ENCODE measurements around the gene PARP4. TPM values are rescaled to one million over a fixed set of nuclear protein-coding genes. Genes with fewer than 3 reads are reported as not detected.

Gene PARP4
- total RNA-seq, 1 experiment from 2014 or later: 25.9 TPM

GRCh38 chr13:24459726-24460125, 52.9 kb downstream of the PARP4 start:
- H3K79me2 ChIP-seq (ENCODE audit: insufficient read depth, low read length): no peaks in the 10 kb centered on the region
- no peak overlapping the region for H2BK12ac ChIP-seq (ENCODE audit: insufficient read length, low read depth, low read length)
- H2BK20ac ChIP-seq (ENCODE audit: low read depth, low read length, poor library complexity, severe bottlenecking): no peak overlapping the region
- no peak overlapping the region for H3K4me2 ChIP-seq (ENCODE audit: insufficient read depth, insufficient read length, low read length)
- Mint-ChIP-seq H3K9me3 (no peaks in the 10 kb centered on the region), H3K27ac (no peak overlapping the region), H3K27me3 (ENCODE audit: low read depth) (no peaks in the 10 kb centered on the region), H3K4me1 (peaks cover 3 to 7% of the 10 kb centered on the region in 2 experiments), H3K4me3 (no peak overlapping the region), H3K36me3 (ENCODE audit: insufficient read depth in 1 of 3, low read depth in 3 of 3) (peaks cover 24 to 40% (median 36%) of the 10 kb centered on the region in 3 experiments; a peak in 6 of 7 replicates)
- H4K8ac ChIP-seq (replicated peaks; ENCODE audit: insufficient read length, low read depth, low read length): no peak overlapping the region
- H3K4me1 ChIP-seq (ENCODE audit: insufficient read depth, low read length): no peaks in the 10 kb centered on the region
- no peak overlapping the region for H4K91ac ChIP-seq (ENCODE audit: insufficient read length, low read depth, low read length)
- TF ChIP-seq CTCF (conservative IDR thresholded peaks at IDR 0.05): no peak
- no peak overlapping the region for H2BK120ac ChIP-seq (ENCODE audit: low read depth, low read length, poor library complexity, severe bottlenecking)
- no peak overlapping the region for H3K18ac ChIP-seq (ENCODE audit: insufficient read length, low read depth, low read length)
- H3T11ph ChIP-seq (ENCODE audit: low read length): no peak overlapping the region
- no peak overlapping the region for H2AFZ ChIP-seq (ENCODE audit: low read length)
- no peak overlapping the region for H2BK15ac ChIP-seq (ENCODE audit: low read depth, low read length)
- no peak overlapping the region for H3K27ac ChIP-seq (ENCODE audit: insufficient read length, low read depth, low read length)
- H2AK5ac ChIP-seq (ENCODE audit: insufficient read length, low read length): no peak overlapping the region
- no peaks in the 10 kb centered on the region for H3K27me3 ChIP-seq (ENCODE audit: insufficient read depth, low read length)
- H2BK5ac ChIP-seq (ENCODE audit: insufficient read length, low read length): no peak overlapping the region
- H4K20me1 ChIP-seq (ENCODE audit: control insufficient read depth, insufficient read depth, insufficient read length): no peaks in the 10 kb centered on the region
- no peak overlapping the region for H3K4ac ChIP-seq (ENCODE audit: low read depth, low read length)
- no peaks in the 10 kb centered on the region for H3K79me1 ChIP-seq (ENCODE audit: insufficient read depth, low read depth, low read length, poor library complexity, severe bottlenecking)
- H3K9me3 ChIP-seq (ENCODE audit: control insufficient read depth, low read depth, low read length): no peaks in the 10 kb centered on the region
- H3K56ac ChIP-seq (ENCODE audit: insufficient read length, low read depth, low read length): no peak overlapping the region
- no peaks in the 10 kb centered on the region for H3K23me2 ChIP-seq (ENCODE audit: insufficient read length, low read depth, low read length, poor library complexity, severe bottlenecking)
- H4K5ac ChIP-seq (ENCODE audit: insufficient read length, low read depth, low read length): no peak overlapping the region
- H3K14ac ChIP-seq (ENCODE audit: insufficient read depth, low read length): no peak overlapping the region
- WGBS (ENCODE audit: extremely low coverage, insufficient read length, low lambda C conversion rate): no CpG with 5 or more reads among the region's 3 CpGs
- no peak for DNase-seq
- no peak overlapping the region for H3K23ac ChIP-seq (ENCODE audit: insufficient read length, low read depth, low read length)
- H3K9ac ChIP-seq (ENCODE audit: extremely low read depth, insufficient read length, low read length): no peak overlapping the region

Data from H9 (cell line).